Subcutaneous adipose tissue (tissue), 4 donors: ENCODE data around the gene PRIMA1. TPM values are rescaled to one million over a fixed set of nuclear protein-coding genes. Genes with fewer than 3 reads are reported as not detected.

Experiments
- CTCF ChIP-seq: fragments of 450-650 bp; IDR thresholded peaks from one replicate; pipeline ENCODE4 v1.5.1; 2016; ENCODE audit warnings: low read depth, mild to moderate bottlenecking, control low read depth, antibody characterized with exemption, moderate library complexity
- total RNA-seq, 4 donors: library from RNA; depleted of rRNA; stranded (reverse); fragments of >200 nt; gene quantifications; one replicate each; pipeline ENCODE4 v1.1.0, GENCODE V29; 2016

The PRIMA1 gene
- total RNA-seq, 4 donors from 2014 or later: 0.51 to 1.3 (median 0.80) TPM

GRCh38 chr14:93669632-93670031 is 118.7 kb downstream of the PRIMA1 start:
- no peak for TF ChIP-seq CTCF

Other genes starting within 250 kb of the PRIMA1 start
- gene FAM181A, start 138.9 kb upstream of the PRIMA1 start, total RNA-seq: not detected
- under 1 TPM in 1 of 4 donors, not detected in 3; 0.34 TPM for gene ASB2, start 188.1 kb upstream of the PRIMA1 start, total RNA-seq
- not detected for gene CCDC197, start 208.8 kb upstream of the PRIMA1 start, total RNA-seq
- gene OTUB2, start 237.9 kb upstream of the PRIMA1 start, total RNA-seq: 1 to 10 TPM in 1 of 4 donors, under 1 TPM in 3; 0.22 to 3.9 (median 0.43) TPM